Tibial nerve (tissue), 4 donors: ENCODE results near the gene FAM98A. TPM values are rescaled to one million over a fixed set of nuclear protein-coding genes. Genes with fewer than 3 reads are reported as not detected.

Experiments
- DNase-seq, 2 donors: peaks; one replicate each; pipeline ENCODE4 v3.0.0-alpha.2; 2019; ENCODE audit warnings: low spot score in 2 of 2
- H3K27ac ChIP-seq, 4 donors: fragments of 200-600 bp; sonication (generic) in 3 of 4; one replicate each; pipeline ENCODE4 v1.5.1; 2017 to 2019; ENCODE audit warnings: mild to moderate bottlenecking in 1 of 4
- H3K27me3 ChIP-seq, 2 donors: fragments of 200-600 bp; sonication (generic) in 1 of 2; one replicate each; pipeline versions ENCODE4 v1.5.1 to v1.6.0; 2017 to 2019
- H3K36me3 ChIP-seq, 3 donors: fragments of 200-600 bp; sonication (generic); one replicate each; pipeline ENCODE4 v1.5.1; 2018 to 2019
- H3K4me1 ChIP-seq, 4 donors: fragments of 200-600 bp; sonication (generic) in 3 of 4; one replicate each; pipeline ENCODE4 v1.5.1; 2017 to 2019
- H3K4me3 ChIP-seq, 4 donors: fragments of 200-600 bp; sonication (generic) in 3 of 4; one replicate each; pipeline ENCODE4 v1.5.1; 2017 to 2019; ENCODE audit warnings: mild to moderate bottlenecking in 1 of 4, moderate library complexity in 1 of 4
- H3K9me3 ChIP-seq, 4 donors: fragments of 200-600 bp; sonication (generic) in 3 of 4; one replicate each; pipeline ENCODE4 v1.5.1; 2017 to 2019
- CTCF ChIP-seq, 5 experiments: fragments of 200-600 bp in 3 of 5; fragments of 450-650 bp in 2 of 5; sonication (generic) in 3 of 5; IDR thresholded peaks; one replicate each; pipeline ENCODE4 v1.5.1; 2016 to 2019; ENCODE audit warnings: antibody characterized with exemption in 5 of 5, mild to moderate bottlenecking in 3 of 5, moderate library complexity in 2 of 5
- EP300 ChIP-seq, 2 donors: sonication (generic); formaldehyde crosslinking; IDR thresholded peaks; one replicate each; pipeline ENCODE4 v1.6.1; 2017; ENCODE audit warnings: antibody characterized with exemption in 2 of 2, mild to moderate bottlenecking in 1 of 2
- POLR2A ChIP-seq, 2 donors: fragments of 450-650 bp; IDR thresholded peaks; one replicate each; pipeline ENCODE4 v1.6.1; 2017; ENCODE audit warnings: antibody characterized with exemption in 2 of 2, mild to moderate bottlenecking in 2 of 2, moderate library complexity in 2 of 2
- WGBS, 2 donors: methylation state at CpG; one replicate each; pipeline ENCODE4 v1.1.5; 2018; 5-methylcytosine and 5-hydroxymethylcytosine counted together
- small RNA-seq: library from RNA; depleted of rRNA; stranded (forward); fragments of <200 nt; gene quantifications from one replicate; pipeline ENCODE3, GENCODE V24; 2016
- total RNA-seq, 4 donors: library from RNA; depleted of rRNA; stranded (reverse); fragments of >200 nt; gene quantifications; one replicate each; pipeline ENCODE4 v1.1.0, GENCODE V29; 2016

Gene FAM98A
- total RNA-seq, 4 donors from 2014 or later, result 20.4 to 47.9 (median 25.7) TPM

GRCh38 chr2:33541243-33541642 is 57.9 kb downstream of the FAM98A start:
- H3K27ac ChIP-seq, result no peak overlapping the region
- WGBS, 2 donors, result 89 to 91% methylated on average over 4 of the region's 4 CpGs
- H3K4me3 ChIP-seq, result no peak overlapping the region
- H3K36me3 ChIP-seq, result peaks cover 0 to 4% (median 0%) of the 10 kb centered on the region in 3 donors
- DNase-seq, result no peak
- H3K9me3 ChIP-seq, result peaks cover 0 to 5% (median 0%) of the 10 kb centered on the region in 4 donors
- TF ChIP-seq CTCF (IDR thresholded peaks at IDR 0.05) (no peak), EP300 (IDR thresholded peaks at IDR 0.05) (no peak)
- H3K27me3 ChIP-seq, result no peaks in the 10 kb centered on the region
- no peaks in the 10 kb centered on the region for H3K4me1 ChIP-seq

DNA sequence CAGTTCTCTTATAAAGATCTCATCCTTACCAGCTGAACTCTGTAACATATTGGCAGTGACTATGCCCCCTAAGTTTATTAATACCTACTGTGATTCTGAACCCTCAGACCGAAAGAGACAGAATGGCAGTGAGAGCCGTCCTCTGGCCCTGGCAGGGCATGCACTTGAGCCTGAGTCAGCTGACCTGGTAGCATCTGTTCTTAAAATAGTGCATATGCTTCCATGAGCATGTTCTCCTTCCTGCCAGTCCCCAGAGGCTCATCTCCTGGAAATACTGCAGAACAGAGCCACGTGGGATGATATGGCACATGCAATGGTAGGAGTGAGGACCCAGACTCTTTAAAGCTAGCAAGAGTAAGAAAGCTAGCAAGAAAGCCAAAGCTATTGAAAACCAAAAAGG is 63.7 kb downstream of the FAM98A start:
- H3K36me3 ChIP-seq, result peaks cover 0 to 4% (median 0%) of the 10 kb centered on the region in 3 donors
- WGBS, 2 donors, result 74 to 79% methylated on average over 3 of the region's 3 CpGs
- H3K9me3 ChIP-seq, result peaks cover 0 to 5% (median 0%) of the 10 kb centered on the region in 4 donors
- no peaks in the 10 kb centered on the region for H3K27me3 ChIP-seq
- no peak for DNase-seq
- no peaks in the 10 kb centered on the region for H3K4me1 ChIP-seq
- H3K4me3 ChIP-seq, result no peak overlapping the region
- TF ChIP-seq POLR2A (IDR thresholded peaks at IDR 0.05), result no peak
- TF ChIP-seq EP300 (IDR thresholded peaks at IDR 0.05), result no peak
- TF ChIP-seq CTCF (IDR thresholded peaks at IDR 0.05), result no peak
- H3K27ac ChIP-seq, result no peak overlapping the region

Small RNA genes within 50 kb of the gene (small RNA-seq; reads per million reads assigned to genes)
- gene ATP6V0E1P3, result not detected

Other genes with a start within 250 kb of the FAM98A start
- 1 to 10 TPM; 2.4 to 5.4 (median 3.9) TPM for gene RASGRP3, start 122.7 kb downstream of the FAM98A start, total RNA-seq